Measurements from ENCODE around the gene ATP5ME.
A peak's percentile ranks its signal among the peaks of the same experiment; 100 is the strongest.

Gene ATP5ME

DNA sequence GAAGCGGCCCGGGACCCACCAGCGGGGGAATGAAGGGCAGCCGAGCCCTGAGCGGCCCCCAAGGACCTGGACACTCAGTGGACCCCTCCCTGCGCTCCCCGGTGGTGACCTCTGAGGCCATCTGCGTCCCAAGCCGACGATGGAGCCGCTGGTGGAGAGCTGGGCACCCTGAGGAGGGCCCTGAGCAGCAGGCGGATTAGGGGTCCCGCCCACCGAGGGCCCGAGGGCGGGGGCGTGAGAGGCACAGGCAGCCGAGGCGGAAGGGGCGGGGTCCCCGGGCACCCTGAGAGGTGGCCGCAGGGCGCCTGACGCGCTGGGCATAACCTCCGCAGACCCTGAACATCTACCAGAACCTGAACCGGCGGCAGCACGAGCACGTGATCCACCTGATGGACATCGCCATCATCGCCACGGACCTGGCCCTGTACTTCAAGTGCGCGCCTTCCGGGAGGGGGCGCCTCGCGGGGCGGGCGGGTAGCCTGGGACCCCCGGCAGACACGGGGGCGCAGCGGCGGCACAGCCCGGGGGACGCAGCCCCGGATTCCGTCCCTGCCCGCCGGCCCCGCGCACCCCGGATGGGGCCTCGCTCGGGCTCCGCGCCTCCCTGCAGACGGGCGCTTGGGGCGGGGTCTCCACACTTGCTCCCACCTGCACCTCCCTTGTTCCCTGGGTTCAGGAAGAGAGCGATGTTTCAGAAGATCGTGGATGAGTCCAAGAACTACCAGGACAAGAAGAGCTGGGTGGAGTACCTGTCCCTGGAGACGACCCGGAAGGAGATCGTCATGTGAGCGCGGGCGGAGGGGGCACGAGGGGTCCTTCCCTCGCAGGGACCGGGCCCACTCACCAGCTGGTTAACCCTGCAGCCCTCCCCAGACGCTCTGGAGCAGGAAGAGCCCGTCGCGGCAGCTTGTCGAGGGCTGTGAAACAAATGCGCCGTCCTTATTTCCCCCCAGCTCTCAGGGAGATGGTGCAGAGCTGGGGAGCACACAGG lies 10.3 kb downstream of the ATP5ME start:
- TF ChIP-seq, protein P1, sequence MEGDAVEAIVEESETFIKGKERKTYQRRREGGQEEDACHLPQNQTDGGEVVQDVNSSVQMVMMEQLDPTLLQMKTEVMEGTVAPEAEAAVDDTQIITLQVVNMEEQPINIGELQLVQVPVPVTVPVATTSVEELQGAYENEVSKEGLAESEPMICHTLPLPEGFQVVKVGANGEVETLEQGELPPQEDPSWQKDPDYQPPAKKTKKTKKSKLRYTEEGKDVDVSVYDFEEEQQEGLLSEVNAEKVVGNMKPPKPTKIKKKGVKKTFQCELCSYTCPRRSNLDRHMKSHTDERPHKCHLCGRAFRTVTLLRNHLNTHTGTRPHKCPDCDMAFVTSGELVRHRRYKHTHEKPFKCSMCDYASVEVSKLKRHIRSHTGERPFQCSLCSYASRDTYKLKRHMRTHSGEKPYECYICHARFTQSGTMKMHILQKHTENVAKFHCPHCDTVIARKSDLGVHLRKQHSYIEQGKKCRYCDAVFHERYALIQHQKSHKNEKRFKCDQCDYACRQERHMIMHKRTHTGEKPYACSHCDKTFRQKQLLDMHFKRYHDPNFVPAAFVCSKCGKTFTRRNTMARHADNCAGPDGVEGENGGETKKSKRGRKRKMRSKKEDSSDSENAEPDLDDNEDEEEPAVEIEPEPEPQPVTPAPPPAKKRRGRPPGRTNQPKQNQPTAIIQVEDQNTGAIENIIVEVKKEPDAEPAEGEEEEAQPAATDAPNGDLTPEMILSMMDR (IDR thresholded peaks at IDR 0.05; ENCODE audit: poor library complexity, severe bottlenecking): no peak
- Histone ChIP-seq H3K27me3 (ENCODE audit: insufficient read depth, poor library complexity, severe bottlenecking) (no peaks in the 10 kb centered on the region), H3K4me1 (ENCODE audit: insufficient read depth, poor library complexity, severe bottlenecking) (no peaks in the 10 kb centered on the region), H3K27ac (ENCODE audit: poor library complexity, severe bottlenecking) (no peak overlapping the region), H3K4me3 (ENCODE audit: severe bottlenecking) (peak overlapping the region; percentile 40), H3K36me3 (ENCODE audit: low read depth) (no peaks in the 10 kb centered on the region), H3K9me3 (ENCODE audit: severe bottlenecking) (no peaks in the 10 kb centered on the region)
- no peak for DNase-seq (ENCODE audit: low spot score)
- peak; percentile 37 for ATAC-seq (ENCODE audit: low read depth)

- ATAC-seq (ENCODE audit: low read depth): no peak
- peak overlapping the region; percentile 40 for H3K4me3 ChIP-seq (ENCODE audit: severe bottlenecking)
Measured at GRCh38 chr4:663046-663437, 11.0 kb downstream of the ATP5ME start.

DNA sequence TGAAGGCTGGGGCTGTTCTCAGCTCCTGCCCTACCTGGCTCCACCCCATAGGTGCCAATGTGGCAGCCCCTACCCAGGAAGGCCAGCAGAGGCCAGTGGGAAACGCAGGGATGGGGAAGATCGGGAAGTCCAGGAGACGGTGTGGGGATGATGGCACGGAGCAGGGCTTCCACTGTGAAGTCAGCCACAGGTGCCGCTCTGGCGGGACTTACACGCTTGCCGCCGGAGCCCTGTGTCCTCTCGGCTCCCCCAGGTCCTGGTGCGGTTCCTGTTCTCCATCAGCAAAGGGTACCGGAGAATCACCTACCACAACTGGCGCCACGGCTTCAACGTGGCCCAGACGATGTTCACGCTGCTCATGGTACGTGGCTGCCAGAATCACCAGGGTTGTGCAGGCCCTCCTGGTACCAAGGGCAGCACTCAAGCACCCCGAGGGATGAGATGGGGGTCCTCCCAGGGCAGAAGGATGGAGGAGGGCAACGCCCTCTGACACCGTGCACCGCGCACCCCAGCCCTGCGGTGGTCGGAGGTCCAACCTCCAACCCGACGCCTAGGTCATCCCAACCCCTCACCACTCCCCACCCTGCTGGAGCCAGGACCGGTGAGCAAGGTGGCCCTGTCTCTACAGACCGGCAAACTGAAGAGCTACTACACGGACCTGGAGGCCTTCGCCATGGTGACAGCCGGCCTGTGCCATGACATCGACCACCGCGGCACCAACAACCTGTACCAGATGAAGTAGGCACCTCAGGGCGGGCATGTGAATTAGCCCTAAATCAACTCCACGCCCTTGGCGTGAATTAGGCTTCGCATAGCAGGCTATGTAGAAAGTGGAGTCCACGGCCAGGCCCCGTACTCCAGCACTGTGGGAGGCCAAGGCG lies 12.0 kb downstream of the ATP5ME start:
- H3K36me3 ChIP-seq (ENCODE audit: low read depth): no peaks in the 10 kb centered on the region
- DNase-seq (ENCODE audit: low spot score): peak; percentile 63
- no peaks in the 10 kb centered on the region for H3K4me1 ChIP-seq (ENCODE audit: insufficient read depth, poor library complexity, severe bottlenecking)
- H3K9me3 ChIP-seq (ENCODE audit: severe bottlenecking): no peaks in the 10 kb centered on the region
- TF ChIP-seq, protein P1 (IDR thresholded peaks at IDR 0.05; ENCODE audit: poor library complexity, severe bottlenecking): no peak
- H3K4me3 ChIP-seq (ENCODE audit: severe bottlenecking): no peak overlapping the region
- no peaks in the 10 kb centered on the region for H3K27me3 ChIP-seq (ENCODE audit: insufficient read depth, poor library complexity, severe bottlenecking)
- no peak for ATAC-seq (ENCODE audit: low read depth)
- H3K27ac ChIP-seq (ENCODE audit: poor library complexity, severe bottlenecking): no peak overlapping the region

More at GRCh38 chr4:663046-663437, 11.0 kb downstream of the ATP5ME start:
- no peaks in the 10 kb centered on the region for H3K27me3 ChIP-seq (ENCODE audit: insufficient read depth, poor library complexity, severe bottlenecking)
- no peaks in the 10 kb centered on the region for H3K4me1 ChIP-seq (ENCODE audit: insufficient read depth, poor library complexity, severe bottlenecking)
- H3K9me3 ChIP-seq (ENCODE audit: severe bottlenecking): no peaks in the 10 kb centered on the region
- H3K36me3 ChIP-seq (ENCODE audit: low read depth): no peaks in the 10 kb centered on the region
- TF ChIP-seq, protein P1 (IDR thresholded peaks at IDR 0.05; ENCODE audit: poor library complexity, severe bottlenecking): no peak
- H3K27ac ChIP-seq (ENCODE audit: poor library complexity, severe bottlenecking): no peak overlapping the region
- DNase-seq (ENCODE audit: low spot score): peak; percentile 49

- H3K4me3 ChIP-seq (ENCODE audit: severe bottlenecking): no peak overlapping the region
- TF ChIP-seq, protein P1 (IDR thresholded peaks at IDR 0.05; ENCODE audit: poor library complexity, severe bottlenecking): no peak
- no peaks in the 10 kb centered on the region for H3K4me1 ChIP-seq (ENCODE audit: insufficient read depth, poor library complexity, severe bottlenecking)
- no peaks in the 10 kb centered on the region for H3K27me3 ChIP-seq (ENCODE audit: insufficient read depth, poor library complexity, severe bottlenecking)
- DNase-seq (ENCODE audit: low spot score) (peak; percentile 24), ATAC-seq (ENCODE audit: low read depth) (no peak)
- H3K9me3 ChIP-seq (ENCODE audit: severe bottlenecking): no peaks in the 10 kb centered on the region
- no peaks in the 10 kb centered on the region for H3K36me3 ChIP-seq (ENCODE audit: low read depth)
- no peak overlapping the region for H3K27ac ChIP-seq (ENCODE audit: poor library complexity, severe bottlenecking)
Measured at GRCh38 chr4:661231-661630, 12.8 kb downstream of the ATP5ME start.

Measured in RWPE2 (cell line).